Measurements from ENCODE around the gene STX2. TPM values are rescaled to one million over a fixed set of nuclear protein-coding genes. Genes with fewer than 3 reads are reported as not detected.

Gene STX2
- polyA plus RNA-seq, 2 of the 4 experiments (the other 2 are of a cell fraction): 26.8 to 51.3 TPM

DNA sequence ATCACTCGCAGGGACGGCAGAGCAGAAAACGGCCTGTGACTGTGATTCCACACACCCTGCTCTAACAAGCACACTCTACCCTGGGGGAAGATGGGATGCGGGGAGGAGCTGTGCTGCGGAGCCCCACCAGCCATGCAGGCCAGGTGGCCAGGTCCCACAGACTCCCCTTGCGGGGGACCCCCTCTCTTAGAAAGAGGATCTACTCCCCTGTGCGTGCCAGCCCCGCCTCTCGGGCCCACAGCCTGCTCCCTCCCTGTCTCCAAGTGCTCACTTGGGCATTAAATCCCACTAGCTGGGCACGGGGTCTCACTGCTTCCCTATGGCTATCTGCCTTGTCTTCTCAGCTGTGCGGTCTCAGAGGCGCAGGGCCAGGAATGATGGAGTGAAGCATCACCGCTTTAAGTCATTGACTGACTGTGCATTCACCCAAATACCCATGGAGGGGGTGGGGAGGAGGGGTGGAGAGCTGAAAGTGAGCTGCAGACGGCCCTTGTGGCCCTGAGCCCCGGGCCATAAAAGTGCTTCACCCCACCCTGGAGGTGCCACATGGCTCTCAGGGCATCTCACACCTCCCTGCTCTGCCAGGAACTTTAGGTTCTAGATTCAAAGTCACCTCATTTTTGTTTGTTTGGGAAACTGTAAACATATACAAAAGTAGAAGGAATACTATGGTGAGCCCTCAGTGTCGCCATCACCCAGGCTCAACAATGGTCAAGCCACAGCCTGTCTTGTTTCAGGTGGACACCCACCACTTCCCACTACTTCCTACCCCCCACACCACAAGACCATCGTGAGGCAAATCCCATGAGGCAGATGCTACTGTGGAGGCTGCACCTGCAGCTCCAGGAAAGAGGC is 9.4 kb downstream of the STX2 start:
- FAIRE-seq: no peak

More for the DNA sequence above, 9.4 kb downstream of the STX2 start:
- no peak overlapping the region for H3K4me3 ChIP-seq
- TF ChIP-seq BHLHE40 (IDR thresholded peaks at IDR 0.05; ENCODE audit: low read depth, low read length) (no peak), JUNB (IDR thresholded peaks at IDR 0.05) (no peak), RAD21 (conservative IDR thresholded peaks at IDR 0.05 in 1 of 2, IDR thresholded peaks at IDR 0.05 in 1 of 2) (no peak), CTCF (IDR thresholded peaks at IDR 0.05) (no peak), POLR2A (IDR thresholded peaks at IDR 0.05; ENCODE audit: low read length) (no peak), RNF2 (IDR thresholded peaks at IDR 0.05; ENCODE audit: borderline replicate concordance, low read depth) (no peak), HOXA7 (CRISPR knock-in tag; IDR thresholded peaks at IDR 0.05) (no peak), HOXB5 (CRISPR knock-in tag; IDR thresholded peaks at IDR 0.05) (no peak), RFX5 (IDR thresholded peaks at IDR 0.05) (no peak), FOSB (CRISPR knock-in tag; IDR thresholded peaks at IDR 0.05) (no peak), HEYL (CRISPR knock-in tag; IDR thresholded peaks at IDR 0.05) (no peak), CHD2 (IDR thresholded peaks at IDR 0.05; ENCODE audit: low read length, partially characterized antibody) (no peak)
- TF ChIP-seq, protein P1, sequence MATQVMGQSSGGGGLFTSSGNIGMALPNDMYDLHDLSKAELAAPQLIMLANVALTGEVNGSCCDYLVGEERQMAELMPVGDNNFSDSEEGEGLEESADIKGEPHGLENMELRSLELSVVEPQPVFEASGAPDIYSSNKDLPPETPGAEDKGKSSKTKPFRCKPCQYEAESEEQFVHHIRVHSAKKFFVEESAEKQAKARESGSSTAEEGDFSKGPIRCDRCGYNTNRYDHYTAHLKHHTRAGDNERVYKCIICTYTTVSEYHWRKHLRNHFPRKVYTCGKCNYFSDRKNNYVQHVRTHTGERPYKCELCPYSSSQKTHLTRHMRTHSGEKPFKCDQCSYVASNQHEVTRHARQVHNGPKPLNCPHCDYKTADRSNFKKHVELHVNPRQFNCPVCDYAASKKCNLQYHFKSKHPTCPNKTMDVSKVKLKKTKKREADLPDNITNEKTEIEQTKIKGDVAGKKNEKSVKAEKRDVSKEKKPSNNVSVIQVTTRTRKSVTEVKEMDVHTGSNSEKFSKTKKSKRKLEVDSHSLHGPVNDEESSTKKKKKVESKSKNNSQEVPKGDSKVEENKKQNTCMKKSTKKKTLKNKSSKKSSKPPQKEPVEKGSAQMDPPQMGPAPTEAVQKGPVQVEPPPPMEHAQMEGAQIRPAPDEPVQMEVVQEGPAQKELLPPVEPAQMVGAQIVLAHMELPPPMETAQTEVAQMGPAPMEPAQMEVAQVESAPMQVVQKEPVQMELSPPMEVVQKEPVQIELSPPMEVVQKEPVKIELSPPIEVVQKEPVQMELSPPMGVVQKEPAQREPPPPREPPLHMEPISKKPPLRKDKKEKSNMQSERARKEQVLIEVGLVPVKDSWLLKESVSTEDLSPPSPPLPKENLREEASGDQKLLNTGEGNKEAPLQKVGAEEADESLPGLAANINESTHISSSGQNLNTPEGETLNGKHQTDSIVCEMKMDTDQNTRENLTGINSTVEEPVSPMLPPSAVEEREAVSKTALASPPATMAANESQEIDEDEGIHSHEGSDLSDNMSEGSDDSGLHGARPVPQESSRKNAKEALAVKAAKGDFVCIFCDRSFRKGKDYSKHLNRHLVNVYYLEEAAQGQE (IDR thresholded peaks at IDR 0.05): no peak
- TF ChIP-seq, protein P2, sequence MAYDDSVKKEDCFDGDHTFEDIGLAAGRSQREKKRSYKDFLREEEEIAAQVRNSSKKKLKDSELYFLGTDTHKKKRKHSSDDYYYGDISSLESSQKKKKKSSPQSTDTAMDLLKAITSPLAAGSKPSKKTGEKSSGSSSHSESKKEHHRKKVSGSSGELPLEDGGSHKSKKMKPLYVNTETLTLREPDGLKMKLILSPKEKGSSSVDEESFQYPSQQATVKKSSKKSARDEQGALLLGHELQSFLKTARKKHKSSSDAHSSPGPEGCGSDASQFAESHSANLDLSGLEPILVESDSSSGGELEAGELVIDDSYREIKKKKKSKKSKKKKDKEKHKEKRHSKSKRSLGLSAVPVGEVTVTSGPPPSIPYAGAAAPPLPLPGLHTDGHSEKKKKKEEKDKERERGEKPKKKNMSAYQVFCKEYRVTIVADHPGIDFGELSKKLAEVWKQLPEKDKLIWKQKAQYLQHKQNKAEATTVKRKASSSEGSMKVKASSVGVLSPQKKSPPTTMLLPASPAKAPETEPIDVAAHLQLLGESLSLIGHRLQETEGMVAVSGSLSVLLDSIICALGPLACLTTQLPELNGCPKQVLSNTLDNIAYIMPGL (CRISPR knock-in tag; IDR thresholded peaks at IDR 0.05; ENCODE audit: borderline replicate concordance): no peak
- TF ChIP-seq, protein P3, sequence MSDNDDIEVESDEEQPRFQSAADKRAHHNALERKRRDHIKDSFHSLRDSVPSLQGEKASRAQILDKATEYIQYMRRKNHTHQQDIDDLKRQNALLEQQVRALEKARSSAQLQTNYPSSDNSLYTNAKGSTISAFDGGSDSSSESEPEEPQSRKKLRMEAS (IDR thresholded peaks at IDR 0.05): no peak
- TF ChIP-seq, protein P4, sequence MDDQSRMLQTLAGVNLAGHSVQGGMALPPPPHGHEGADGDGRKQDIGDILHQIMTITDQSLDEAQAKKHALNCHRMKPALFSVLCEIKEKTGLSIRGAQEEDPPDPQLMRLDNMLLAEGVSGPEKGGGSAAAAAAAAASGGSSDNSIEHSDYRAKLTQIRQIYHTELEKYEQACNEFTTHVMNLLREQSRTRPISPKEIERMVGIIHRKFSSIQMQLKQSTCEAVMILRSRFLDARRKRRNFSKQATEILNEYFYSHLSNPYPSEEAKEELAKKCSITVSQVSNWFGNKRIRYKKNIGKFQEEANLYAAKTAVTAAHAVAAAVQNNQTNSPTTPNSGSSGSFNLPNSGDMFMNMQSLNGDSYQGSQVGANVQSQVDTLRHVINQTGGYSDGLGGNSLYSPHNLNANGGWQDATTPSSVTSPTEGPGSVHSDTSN (IDR thresholded peaks at IDR 0.05): no peak
- TF ChIP-seq, protein P5, sequence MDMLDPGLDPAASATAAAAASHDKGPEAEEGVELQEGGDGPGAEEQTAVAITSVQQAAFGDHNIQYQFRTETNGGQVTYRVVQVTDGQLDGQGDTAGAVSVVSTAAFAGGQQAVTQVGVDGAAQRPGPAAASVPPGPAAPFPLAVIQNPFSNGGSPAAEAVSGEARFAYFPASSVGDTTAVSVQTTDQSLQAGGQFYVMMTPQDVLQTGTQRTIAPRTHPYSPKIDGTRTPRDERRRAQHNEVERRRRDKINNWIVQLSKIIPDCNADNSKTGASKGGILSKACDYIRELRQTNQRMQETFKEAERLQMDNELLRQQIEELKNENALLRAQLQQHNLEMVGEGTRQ (IDR thresholded peaks at IDR 0.05): no peak
- peaks cover 39% of the 10 kb centered on the region for H3K4me1 ChIP-seq
- WGBS (ENCODE audit: missing lambda C conversion rate): 88% methylated on average over 14 of the region's 17 CpGs
- ChIA-PET POLR2A (no interaction called here), CTCF (interaction anchor here (0.9 to 2.8 kb wide), 2 partner anchors 10 to 12 kb away, joined by 4 to 8 read pairs; no protein-coding TSS in a partner anchor)
- no peak for ATAC-seq
- no peak overlapping the region for H3K27ac ChIP-seq
- no peak overlapping the region for H3K4me2 ChIP-seq
- no peak for DNase-seq (ENCODE audit: low read depth in 1 of 2, low spot score in 1 of 2)
- no peaks in the 10 kb centered on the region for H3K9me3 ChIP-seq

Data from A549 (cell line).